ENCODE results near the gene IPCEF1. TPM values are rescaled to one million over a fixed set of nuclear protein-coding genes. Genes with fewer than 3 reads are reported as not detected.

IPCEF1 gene
- 0.80 and 8.5 TPM in 2 replicates for polyA plus RNA-seq

DNA sequence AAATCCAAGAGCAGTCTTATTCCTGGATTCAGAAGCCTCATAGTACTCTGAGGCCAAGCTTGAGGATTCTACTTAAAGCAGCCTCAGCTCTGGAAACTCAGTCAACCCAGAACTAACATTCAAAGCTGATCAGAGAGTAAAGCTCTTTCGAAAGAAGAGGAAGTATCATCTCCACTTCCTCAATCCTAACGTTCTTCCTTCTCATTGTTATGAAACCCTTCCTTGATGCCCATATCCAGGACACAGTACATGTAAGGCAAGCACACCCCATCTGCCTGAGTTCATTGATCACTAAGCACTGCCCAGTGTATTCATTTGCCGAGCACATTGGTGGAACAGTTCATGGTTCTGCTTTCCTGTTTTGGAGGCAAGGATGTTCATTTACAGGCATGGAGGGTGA lies at the start of gene IPCEF1:
TSS of gene IPCEF1 (minus strand) at position 114 of the 400 bp plus-strand sequence. CDS start 90,856 bp downstream, outside the sequence.

Other genes starting within 250 kb of the IPCEF1 start
- 0.63 and 1.5 TPM in 2 replicates for gene CNKSR3, start 153.9 kb upstream of the IPCEF1 start, polyA plus RNA-seq

All from Purkinje cell (primary cell).